Neuron (in vitro differentiated cells): ENCODE measurements around the gene MICAL2.

Experiments
- H2AFZ ChIP-seq: one replicate; pipeline ENCODE4 v1.6.1; 2013; ENCODE audit warnings: low read depth, mild to moderate bottlenecking, inconsistent platforms, low read length, moderate library complexity
- H3K27me3 ChIP-seq: one replicate; pipeline ENCODE4 v1.6.1; 2013; ENCODE audit warnings: low read length; ENCODE audit not compliant: insufficient read depth
- H3K36me3 ChIP-seq: one replicate; pipeline ENCODE4 v1.6.1; 2013; ENCODE audit warnings: low read length; ENCODE audit not compliant: insufficient read depth
- H3K4me1 ChIP-seq: one replicate; pipeline ENCODE4 v1.6.1; 2013; ENCODE audit warnings: low read length; ENCODE audit not compliant: insufficient read depth
- H3K4me3 ChIP-seq: 2 replicates; pipeline ENCODE4 v1.5.1; 2013; ENCODE audit warnings: mild to moderate bottlenecking, low read length, moderate library complexity
- H3K9me3 ChIP-seq: one replicate; pipeline ENCODE4 v1.6.1; 2013; ENCODE audit warnings: low read length

The MICAL2 gene

DNA sequence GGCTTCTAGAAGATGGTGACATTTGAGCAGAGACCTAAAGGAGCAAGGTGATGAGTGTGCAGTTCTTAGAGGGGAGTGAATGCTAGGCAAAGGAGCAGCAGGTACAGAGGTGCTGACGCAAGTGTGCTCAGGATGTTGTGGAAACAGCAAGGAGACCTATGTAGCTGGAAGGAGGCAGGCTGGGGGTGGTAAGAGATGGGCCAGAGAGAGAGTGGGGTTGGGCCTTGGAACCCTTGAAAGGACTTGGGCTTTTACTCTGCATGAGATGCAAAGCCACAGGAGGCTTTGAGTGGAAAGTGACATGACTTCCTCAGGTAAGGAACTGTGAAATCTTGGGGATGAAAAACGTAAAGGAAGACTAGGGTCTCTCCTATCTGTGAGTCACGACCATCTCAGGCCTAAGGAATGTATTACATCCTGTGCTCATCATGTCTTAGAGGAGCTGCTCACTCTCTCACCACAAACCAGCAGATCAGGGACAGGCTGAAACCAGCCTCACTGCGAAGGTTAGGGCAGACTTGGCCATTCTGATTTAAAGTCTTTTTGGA is 65.4 kb downstream of the MICAL2 start:
- no peaks in the 10 kb centered on the region for H3K27me3 ChIP-seq
- no peak overlapping the region for H2AFZ ChIP-seq
- no peak overlapping the region for H3K4me3 ChIP-seq
- H3K9me3 ChIP-seq = no peaks in the 10 kb centered on the region
- no peaks in the 10 kb centered on the region for H3K4me1 ChIP-seq
- H3K36me3 ChIP-seq = no peaks in the 10 kb centered on the region

DNA sequence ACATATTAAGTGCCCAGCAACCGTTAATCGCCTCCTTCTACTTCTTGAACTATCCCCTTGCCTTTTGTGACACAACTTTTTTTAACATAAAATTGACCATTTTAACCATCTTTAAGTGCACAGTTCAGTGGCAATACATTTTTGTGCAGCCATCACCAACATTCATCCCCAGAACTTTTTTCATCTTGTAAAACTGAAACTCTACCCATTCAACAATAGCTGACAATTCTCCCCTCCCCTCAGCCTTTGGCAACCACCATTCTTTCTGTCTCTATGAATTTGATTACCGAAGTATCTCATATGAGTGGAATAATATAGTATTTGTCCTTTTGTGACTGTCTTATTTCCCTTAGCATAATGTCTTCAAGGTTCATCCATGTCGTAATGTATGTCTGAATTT is 66.0 kb downstream of the MICAL2 start:
- Histone ChIP-seq H3K27me3 (no peaks in the 10 kb centered on the region), H3K4me3 (no peak overlapping the region), H2AFZ (no peak overlapping the region), H3K9me3 (no peaks in the 10 kb centered on the region), H3K36me3 (no peaks in the 10 kb centered on the region), H3K4me1 (no peaks in the 10 kb centered on the region)

DNA sequence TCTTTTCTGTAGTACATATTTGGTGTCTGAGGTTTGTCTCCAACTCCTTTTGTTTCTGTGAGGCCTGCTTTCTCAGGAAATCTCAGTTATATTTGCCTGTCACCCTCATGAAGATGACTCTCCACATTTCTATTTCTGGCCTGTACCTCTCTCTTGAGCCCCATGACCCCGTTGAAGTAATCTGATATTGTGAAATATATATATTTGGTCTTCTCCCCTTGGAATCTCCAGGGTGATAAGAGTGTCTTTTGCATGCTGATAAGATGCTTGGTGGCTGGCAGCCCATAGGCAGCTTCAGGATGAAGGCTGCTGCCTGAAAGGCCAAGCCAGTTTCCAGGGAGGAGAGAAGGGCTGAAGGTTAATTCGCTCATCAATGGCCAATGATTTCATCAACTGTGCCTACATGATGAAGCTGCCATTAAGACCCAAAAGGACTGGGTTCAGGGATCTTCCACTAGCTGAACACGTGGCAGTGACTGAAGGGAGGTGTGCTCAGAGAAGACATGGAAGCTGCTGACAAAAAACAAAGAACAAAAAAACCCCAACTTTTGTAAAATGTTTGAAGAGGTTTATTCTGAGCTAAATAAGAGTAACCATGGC is 67.4 kb downstream of the MICAL2 start:
- Histone ChIP-seq H3K9me3 (no peaks in the 10 kb centered on the region), H3K36me3 (no peaks in the 10 kb centered on the region), H2AFZ (no peak overlapping the region), H3K4me3 (no peak overlapping the region), H3K4me1 (no peaks in the 10 kb centered on the region), H3K27me3 (no peaks in the 10 kb centered on the region)

DNA sequence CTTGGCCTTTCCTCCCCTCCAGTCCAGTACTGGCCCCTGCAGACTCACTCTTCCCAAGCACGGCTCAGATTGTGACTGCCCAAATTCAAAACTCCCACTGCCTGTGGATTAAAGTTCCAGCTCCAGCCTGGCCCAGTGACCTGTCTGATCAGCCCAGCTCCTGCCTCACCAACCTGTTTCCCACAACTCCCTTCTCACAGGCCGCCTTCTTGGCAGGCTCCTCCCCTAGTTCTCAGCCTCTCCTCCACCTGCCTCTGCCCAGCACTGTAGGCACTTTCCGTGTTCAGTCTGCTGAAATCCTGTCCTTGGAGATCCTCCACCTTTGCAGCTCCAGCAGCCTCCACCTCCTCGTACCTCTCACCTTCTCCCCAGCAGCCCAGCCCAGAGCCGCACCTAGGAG is 68.6 kb downstream of the MICAL2 start:
- H3K36me3 ChIP-seq = no peaks in the 10 kb centered on the region
- H3K4me3 ChIP-seq = no peak overlapping the region
- H3K27me3 ChIP-seq = no peaks in the 10 kb centered on the region
- H2AFZ ChIP-seq = no peak overlapping the region
- no peaks in the 10 kb centered on the region for H3K4me1 ChIP-seq
- no peaks in the 10 kb centered on the region for H3K9me3 ChIP-seq

DNA sequence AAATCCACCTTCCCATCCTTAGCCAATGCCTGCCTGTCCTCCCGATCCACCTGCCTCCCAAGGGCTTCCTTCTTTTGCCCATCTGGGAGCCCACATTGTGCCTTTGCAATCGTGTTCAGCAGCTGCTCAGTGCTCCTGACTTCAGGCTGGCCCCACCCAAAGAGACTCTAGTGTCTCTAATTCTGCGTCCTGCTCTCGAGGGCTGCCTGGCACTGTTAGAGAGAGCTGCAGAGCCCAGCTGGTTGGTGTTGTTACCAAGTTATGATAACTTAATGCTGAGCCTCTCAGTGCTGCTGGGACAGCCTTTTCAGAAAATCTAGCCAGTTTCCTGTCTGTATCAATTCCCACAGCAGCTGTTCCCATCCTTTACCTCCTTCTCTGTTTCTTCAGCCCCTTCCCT is 69.1 kb downstream of the MICAL2 start:
- Histone ChIP-seq H3K36me3 (no peaks in the 10 kb centered on the region), H3K4me3 (no peak overlapping the region), H3K27me3 (no peaks in the 10 kb centered on the region), H3K4me1 (no peaks in the 10 kb centered on the region), H3K9me3 (no peaks in the 10 kb centered on the region), H2AFZ (no peak overlapping the region)

DNA sequence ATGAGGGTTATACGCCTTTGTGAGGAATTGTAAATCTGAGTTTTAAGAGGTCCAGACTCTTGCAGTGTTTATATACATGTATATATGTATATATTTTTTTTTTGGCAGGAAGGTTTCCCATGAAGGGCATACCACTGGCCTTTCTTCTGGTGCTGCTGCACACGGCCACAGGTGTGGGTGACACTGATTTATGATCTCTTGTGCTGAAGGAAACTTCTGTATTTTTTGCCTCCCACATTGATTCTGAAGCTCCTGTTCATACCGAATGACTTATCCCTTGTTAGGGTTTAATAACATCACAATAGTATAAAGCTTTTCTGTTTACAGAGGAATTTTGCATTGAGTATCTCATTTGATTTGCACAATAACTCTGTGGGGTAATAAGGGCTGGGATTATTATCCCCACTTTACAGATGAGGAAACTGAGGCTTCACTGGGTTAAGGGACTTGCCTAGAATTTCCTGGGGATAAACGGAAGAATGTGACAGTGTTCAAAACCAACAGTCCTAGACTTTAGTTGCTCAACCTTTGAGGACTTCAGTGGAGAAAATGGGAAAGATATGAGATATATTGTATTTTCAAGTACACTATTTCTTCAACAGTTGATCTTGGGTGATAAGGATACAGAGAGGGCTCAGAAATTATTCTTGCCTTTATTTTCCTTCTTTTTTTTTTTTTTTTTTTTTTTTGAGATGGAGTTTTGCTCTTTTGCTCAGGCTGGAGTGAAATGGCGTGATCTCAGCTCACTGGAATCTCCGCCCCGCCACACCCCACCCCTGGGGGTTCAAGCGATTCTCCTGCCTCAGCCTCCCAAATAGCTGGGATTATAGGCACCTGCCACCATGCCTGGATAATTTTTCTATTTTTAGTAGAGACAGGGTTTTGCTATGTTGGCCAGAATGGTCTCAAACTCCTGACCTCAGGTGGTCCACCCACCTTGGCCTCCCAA is 70.1 kb downstream of the MICAL2 start:
- Histone ChIP-seq H3K27me3 (no peaks in the 10 kb centered on the region), H3K4me1 (no peaks in the 10 kb centered on the region), H3K36me3 (no peaks in the 10 kb centered on the region), H3K9me3 (no peaks in the 10 kb centered on the region), H2AFZ (no peak overlapping the region), H3K4me3 (no peak overlapping the region)

DNA sequence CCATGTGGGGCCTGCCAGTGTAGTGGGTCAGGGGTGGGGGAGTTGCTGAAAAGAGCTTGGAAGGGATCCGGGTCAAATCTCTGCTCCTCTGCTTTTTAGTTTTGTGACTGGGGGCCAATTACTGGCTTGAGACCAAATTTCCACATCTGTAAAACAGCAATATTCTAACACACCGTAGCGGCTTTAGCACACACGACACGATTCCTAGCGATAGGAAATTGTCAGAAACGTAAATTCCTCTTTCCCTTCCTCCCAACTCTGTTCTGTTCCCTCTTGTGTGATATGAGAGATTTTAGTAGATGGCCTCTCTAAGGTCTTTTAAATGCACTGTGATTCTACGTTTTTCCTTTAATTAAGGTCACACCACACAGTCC is 71.9 kb downstream of the MICAL2 start:
- Histone ChIP-seq H3K27me3 (no peaks in the 10 kb centered on the region), H3K36me3 (no peaks in the 10 kb centered on the region), H3K4me3 (no peak overlapping the region), H3K9me3 (no peaks in the 10 kb centered on the region), H2AFZ (no peak overlapping the region), H3K4me1 (no peaks in the 10 kb centered on the region)

DNA sequence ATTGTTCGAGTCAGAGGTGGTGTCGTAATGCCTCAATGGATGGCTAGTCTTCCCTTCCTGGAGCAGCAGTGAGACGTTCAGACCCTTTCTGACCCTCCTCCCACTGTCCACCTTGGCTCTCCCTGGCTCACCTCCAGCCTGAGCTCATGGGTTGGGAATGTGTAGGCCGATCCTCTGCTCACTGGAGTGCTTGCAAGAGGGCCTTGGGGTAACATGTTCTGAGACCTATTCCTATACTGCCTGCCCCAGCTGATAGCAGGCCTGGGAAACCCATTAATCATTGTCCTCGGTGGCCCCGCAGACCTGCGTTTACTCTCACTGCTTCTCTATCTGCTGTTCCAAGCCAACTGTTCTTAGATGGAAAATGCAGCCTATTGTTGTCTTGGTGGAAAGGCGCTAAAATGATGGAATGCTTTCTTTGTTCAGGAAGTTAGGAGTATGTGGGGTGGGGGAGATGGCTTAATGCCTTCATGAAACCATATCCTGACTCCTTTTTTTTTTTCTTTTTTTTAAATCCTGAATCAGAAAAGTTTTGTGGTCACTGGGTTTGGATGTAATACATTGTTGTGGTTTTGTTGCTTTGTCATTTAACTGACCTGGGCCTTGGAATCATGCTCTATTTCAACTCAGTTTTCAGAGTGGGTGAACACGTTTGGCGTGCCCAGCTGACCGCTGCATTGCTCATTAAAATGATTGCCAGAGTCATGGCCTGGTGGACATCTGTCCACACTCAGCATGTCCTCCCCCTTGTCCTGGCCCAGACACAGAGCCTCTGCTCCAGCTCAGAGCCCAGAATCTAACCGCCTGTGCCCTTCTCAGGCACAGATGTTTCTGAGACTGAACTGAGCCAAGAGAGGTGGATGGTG is 72.5 kb downstream of the MICAL2 start:
- no peaks in the 10 kb centered on the region for H3K9me3 ChIP-seq
- no peaks in the 10 kb centered on the region for H3K36me3 ChIP-seq
- no peaks in the 10 kb centered on the region for H3K4me1 ChIP-seq
- no peak overlapping the region for H3K4me3 ChIP-seq
- H2AFZ ChIP-seq = no peak overlapping the region
- H3K27me3 ChIP-seq = no peaks in the 10 kb centered on the region

DNA sequence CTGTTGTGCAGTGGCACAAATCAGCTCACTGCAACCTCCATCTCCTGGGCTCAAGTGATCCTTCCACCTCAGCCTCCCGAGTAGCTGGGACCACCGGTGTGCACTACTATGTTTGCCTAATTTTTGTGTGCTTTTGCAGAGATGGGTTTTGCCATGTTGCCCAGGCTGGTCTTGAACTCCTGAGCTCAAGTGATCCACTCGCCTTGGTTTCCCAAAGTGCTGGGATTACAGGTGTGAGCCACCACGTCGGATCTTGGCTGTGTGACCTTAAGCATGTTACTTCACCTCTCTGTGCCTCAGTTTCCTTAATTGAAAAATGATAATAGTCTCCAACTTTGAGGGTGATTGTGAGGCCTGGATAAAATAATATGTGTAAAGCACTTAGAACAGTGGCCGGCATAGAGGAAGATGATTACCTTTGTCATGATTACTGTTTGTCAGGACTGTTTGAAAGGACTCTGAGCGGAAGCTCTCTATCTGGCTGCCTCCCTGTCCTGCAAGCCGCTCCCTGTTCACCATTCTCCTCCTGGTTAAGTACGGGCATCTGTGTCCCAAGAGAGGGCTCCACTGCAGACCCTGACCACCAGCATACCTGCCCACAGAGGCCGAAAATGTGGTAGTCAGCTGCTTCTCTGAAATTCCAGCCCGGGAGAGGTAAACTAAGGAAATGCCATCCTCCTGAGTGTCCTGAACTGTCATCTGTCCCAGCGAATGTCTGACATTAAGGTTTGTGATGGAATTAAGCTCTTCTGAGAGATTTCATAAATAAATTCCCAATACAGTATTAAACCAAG is 73.6 kb downstream of the MICAL2 start:
- Histone ChIP-seq H2AFZ (no peak overlapping the region), H3K27me3 (no peaks in the 10 kb centered on the region), H3K9me3 (no peaks in the 10 kb centered on the region), H3K4me1 (no peaks in the 10 kb centered on the region), H3K4me3 (no peak overlapping the region), H3K36me3 (no peaks in the 10 kb centered on the region)

DNA sequence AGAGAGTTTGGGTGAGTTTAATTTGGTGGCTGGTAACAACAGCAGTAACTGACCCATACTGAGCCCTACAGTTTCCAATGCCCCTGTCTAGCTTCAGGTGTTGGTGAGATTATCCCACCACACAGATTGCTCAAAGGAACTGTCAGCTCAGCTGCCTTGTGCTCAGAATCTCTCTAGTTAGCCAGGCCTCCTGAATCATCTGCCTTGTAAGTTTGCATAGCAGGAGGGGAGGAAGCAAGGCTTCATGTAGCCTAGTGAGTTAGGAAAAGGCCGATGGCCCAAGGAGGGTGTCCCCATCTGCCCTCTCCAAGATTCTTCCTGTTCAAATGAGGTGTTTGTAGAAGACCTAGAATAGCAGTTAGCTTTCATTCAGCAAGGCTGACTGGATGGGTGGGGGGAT is 74.3 kb downstream of the MICAL2 start:
- Histone ChIP-seq H3K9me3 (no peaks in the 10 kb centered on the region), H3K27me3 (no peaks in the 10 kb centered on the region), H3K4me3 (no peak overlapping the region), H3K4me1 (no peaks in the 10 kb centered on the region), H2AFZ (no peak overlapping the region), H3K36me3 (no peaks in the 10 kb centered on the region)

DNA sequence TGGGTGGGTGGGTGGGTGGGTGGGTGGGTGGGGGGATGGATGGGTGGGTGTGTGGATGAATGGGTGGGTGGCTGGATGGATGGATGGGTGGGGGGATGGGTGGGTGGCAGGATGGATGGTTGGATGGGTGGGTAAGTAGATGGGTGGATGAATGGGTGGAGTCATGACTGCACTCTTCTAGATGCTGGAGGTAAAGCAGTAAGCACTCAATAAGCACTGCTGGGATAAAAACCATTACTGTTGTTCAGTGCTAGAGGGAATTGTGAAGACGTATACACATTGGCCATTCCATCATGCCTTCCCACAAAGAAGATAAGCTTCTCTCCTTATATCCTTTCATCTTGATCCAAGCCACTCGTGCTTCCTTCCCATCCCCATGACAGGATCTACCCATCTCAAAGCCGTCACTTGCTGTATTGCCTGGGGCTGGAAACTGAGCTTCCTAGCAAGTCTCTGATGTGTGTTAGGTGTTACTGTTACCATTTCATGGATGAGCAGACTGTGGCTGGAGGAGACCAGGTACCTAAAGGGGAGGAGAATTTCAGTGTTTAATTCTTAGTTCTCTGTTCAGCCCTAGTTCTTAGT is 74.8 kb downstream of the MICAL2 start:
- no peaks in the 10 kb centered on the region for H3K27me3 ChIP-seq
- H3K9me3 ChIP-seq = no peaks in the 10 kb centered on the region
- no peak overlapping the region for H2AFZ ChIP-seq
- H3K4me1 ChIP-seq = no peaks in the 10 kb centered on the region
- no peak overlapping the region for H3K4me3 ChIP-seq
- H3K36me3 ChIP-seq = no peaks in the 10 kb centered on the region

DNA sequence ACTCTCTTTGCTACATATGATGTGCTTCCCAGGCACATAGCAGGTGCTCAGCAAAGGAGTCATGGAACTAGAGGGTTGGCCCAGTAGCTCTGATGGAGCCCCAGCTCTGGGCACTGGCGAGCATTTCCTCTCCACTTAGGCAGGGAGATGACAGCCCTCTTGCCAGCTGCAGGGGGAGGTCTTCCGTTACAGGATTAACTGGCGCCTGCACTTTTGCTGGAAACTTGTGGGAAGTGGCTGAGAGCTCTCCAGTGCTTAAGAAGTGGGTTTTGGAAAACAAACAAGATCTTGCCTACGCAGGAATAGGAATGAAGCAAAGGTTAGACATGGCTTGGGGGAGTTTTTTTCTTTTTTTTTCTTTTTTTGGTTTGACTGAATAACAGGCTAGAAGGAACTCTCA is 75.5 kb downstream of the MICAL2 start:
- H3K36me3 ChIP-seq = no peaks in the 10 kb centered on the region
- no peaks in the 10 kb centered on the region for H3K27me3 ChIP-seq
- H2AFZ ChIP-seq = no peak overlapping the region
- no peak overlapping the region for H3K4me3 ChIP-seq
- no peaks in the 10 kb centered on the region for H3K4me1 ChIP-seq
- no peaks in the 10 kb centered on the region for H3K9me3 ChIP-seq
